Left forelimb (tissue), 1 donor: ENCODE results near the gene PRKCE.
A peak's percentile ranks its signal among the peaks of the same experiment; 100 is the strongest.

Experiments
- DNase-seq: peaks from one replicate; pipeline ENCODE4 v3.0.0-alpha.2; 2018; ENCODE audit warnings: low spot score

Gene PRKCE

GRCh38 chr2:45631955-45632354 lies 19.5 kb upstream of the PRKCE start:
- DNase-seq = no peak

- DNase-seq = no peak
Observed at GRCh38 chr2:45634223-45634622, 17.3 kb upstream of the PRKCE start.

GRCh38 chr2:45636008-45636407 lies 15.5 kb upstream of the PRKCE start:
- DNase-seq = no peak

- no peak for DNase-seq
Observed at GRCh38 chr2:45637440-45637839, 14.0 kb upstream of the PRKCE start.

GRCh38 chr2:45640576-45640975 lies 10.9 kb upstream of the PRKCE start:
- DNase-seq = no peak

- no peak for DNase-seq
Observed at GRCh38 chr2:45643095-45643494, 8.4 kb upstream of the PRKCE start.

- peak; percentile 85 for DNase-seq
Observed at GRCh38 chr2:45643543-45644542, 7.6 kb upstream of the PRKCE start.

- no peak for DNase-seq
Observed at GRCh38 chr2:45646289-45646688, 5.2 kb upstream of the PRKCE start.

GRCh38 chr2:45647356-45647755 lies 4.1 kb upstream of the PRKCE start:
- no peak for DNase-seq

GRCh38 chr2:45647986-45648520 lies 3.4 kb upstream of the PRKCE start:
- no peak for DNase-seq

GRCh38 chr2:45648636-45649035 lies 2.8 kb upstream of the PRKCE start:
- DNase-seq = no peak

- no peak for DNase-seq
Observed at GRCh38 chr2:45649462-45649857, 2.0 kb upstream of the PRKCE start.

GRCh38 chr2:45649858-45650811 lies 1.3 kb upstream of the PRKCE start:
- peak; percentile 84 for DNase-seq

- DNase-seq = peak; percentile 95
Observed at GRCh38 chr2:45650851-45651414, 542 bp upstream of the PRKCE start.

GRCh38 chr2:45652090-45653031 lies 886 bp downstream of the PRKCE start:
- peak; percentile 73 for DNase-seq

- no peak for DNase-seq
Observed at GRCh38 chr2:45653122-45653913, 1.8 kb downstream of the PRKCE start.

- no peak for DNase-seq
Observed at GRCh38 chr2:45654250-45654649, 2.8 kb downstream of the PRKCE start.

GRCh38 chr2:45661828-45662227 lies 10.4 kb downstream of the PRKCE start:
- DNase-seq = no peak

- DNase-seq = no peak
Observed at GRCh38 chr2:45664635-45665261, 13.3 kb downstream of the PRKCE start.

- DNase-seq = no peak
Observed at GRCh38 chr2:45668509-45668908, 17.0 kb downstream of the PRKCE start.
